Endothelial cell of umbilical vein (primary cell): ENCODE data around the gene MAPK4.

Experiments
- EZH2 ChIP-seq: IDR thresholded peaks from 2 replicates; pipeline ENCODE4 v1.6.1; 2012; ENCODE audit warnings: borderline replicate concordance, low read depth, mild to moderate bottlenecking, moderate library complexity, low read length, inconsistent platforms; ENCODE audit not compliant: severe bottlenecking
- MYC ChIP-seq: IDR thresholded peaks from one replicate; pipeline ENCODE4 v1.6.1; 2011; ENCODE audit warnings: mild to moderate bottlenecking, low read depth, low read length
- POLR2A ChIP-seq: IDR thresholded peaks from 2 replicates; pipeline ENCODE4 v1.6.1; 2012; ENCODE audit warnings: low read depth, mild to moderate bottlenecking, control low read depth, low read length
- TF ChIP-seq, protein P1 (sequence below), 2 donors: IDR thresholded peaks; 1 replicate in 1 of 2; 2 replicates in 1 of 2; pipeline ENCODE4 v1.5.1; 2011; ENCODE audit warnings: low read length in 2 of 2, mild to moderate bottlenecking in 2 of 2, moderate library complexity in 2 of 2, control low read depth in 1 of 2, inconsistent platforms in 1 of 2, low read depth in 1 of 2; ENCODE audit not compliant: insufficient read depth in 1 of 2; ENCODE audit errors: extremely low read depth in 1 of 2

DNA sequence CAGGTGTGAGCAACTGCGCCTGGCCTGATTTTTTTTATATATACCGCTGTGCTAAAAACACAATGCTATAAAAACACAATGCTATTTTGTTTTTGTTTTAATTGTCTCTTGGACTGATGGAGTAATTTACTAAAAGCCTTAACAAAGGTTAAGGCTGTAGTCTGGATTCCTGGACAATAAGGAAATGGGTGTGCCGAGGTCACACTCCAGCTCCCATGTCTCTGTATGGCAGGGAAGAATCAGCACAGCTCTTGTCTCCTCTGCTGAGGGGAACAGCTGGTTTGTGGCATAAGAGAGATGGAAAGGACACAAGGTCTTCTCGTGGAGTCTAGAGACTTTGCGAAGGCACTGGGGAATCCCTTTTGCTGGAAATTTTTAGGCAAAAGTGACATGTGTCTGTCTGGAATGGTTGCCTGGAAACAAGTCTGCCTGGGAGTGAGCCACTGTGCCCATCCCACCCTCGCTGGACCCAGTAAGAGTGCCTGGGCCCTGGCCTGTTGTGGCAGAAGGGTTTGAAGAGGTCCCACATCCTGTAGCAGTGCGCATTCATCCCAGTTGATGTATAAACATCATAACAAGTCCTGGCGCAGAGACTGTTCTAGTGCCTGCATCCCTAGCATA is 73.1 kb downstream of the MAPK4 start:
- no peak for TF ChIP-seq POLR2A
- TF ChIP-seq, protein P1, sequence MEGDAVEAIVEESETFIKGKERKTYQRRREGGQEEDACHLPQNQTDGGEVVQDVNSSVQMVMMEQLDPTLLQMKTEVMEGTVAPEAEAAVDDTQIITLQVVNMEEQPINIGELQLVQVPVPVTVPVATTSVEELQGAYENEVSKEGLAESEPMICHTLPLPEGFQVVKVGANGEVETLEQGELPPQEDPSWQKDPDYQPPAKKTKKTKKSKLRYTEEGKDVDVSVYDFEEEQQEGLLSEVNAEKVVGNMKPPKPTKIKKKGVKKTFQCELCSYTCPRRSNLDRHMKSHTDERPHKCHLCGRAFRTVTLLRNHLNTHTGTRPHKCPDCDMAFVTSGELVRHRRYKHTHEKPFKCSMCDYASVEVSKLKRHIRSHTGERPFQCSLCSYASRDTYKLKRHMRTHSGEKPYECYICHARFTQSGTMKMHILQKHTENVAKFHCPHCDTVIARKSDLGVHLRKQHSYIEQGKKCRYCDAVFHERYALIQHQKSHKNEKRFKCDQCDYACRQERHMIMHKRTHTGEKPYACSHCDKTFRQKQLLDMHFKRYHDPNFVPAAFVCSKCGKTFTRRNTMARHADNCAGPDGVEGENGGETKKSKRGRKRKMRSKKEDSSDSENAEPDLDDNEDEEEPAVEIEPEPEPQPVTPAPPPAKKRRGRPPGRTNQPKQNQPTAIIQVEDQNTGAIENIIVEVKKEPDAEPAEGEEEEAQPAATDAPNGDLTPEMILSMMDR (IDR thresholded peaks at IDR 0.05; ENCODE audit: extremely low read depth in 1 of 2, insufficient read depth in 1 of 2, low read depth in 1 of 2, low read length in 2 of 2) = no peak
- no peak for TF ChIP-seq EZH2
- TF ChIP-seq MYC = no peak
